CD14-positive monocyte (primary cell): ENCODE data around the gene ZBED4. TPM values are rescaled to one million over a fixed set of nuclear protein-coding genes. Genes with fewer than 3 reads are reported as not detected.

Experiments
- DNase-seq, 3 donors: peaks; one replicate each; pipeline ENCODE4 v3.0.0-alpha.2; 2011 to 2022
- H2AFZ ChIP-seq: 2 replicates; pipeline ENCODE4 v1.6.0; 2012; ENCODE audit warnings: mild to moderate bottlenecking, low read depth, low read length, inconsistent platforms; ENCODE audit not compliant: insufficient read depth, poor library complexity, severe bottlenecking
- H3K27ac ChIP-seq, 2 donors: 1 replicate in 1 of 2; 2 replicates in 1 of 2; pipeline ENCODE4 v1.5.1; 2012 to 2013; ENCODE audit warnings: low read length in 2 of 2, control low read depth in 1 of 2, inconsistent platforms in 1 of 2, low read depth in 1 of 2, mild to moderate bottlenecking in 1 of 2
- H3K27me3 ChIP-seq, 2 donors: one replicate each; pipeline versions ENCODE4 v1.6.0 to v1.6.1; 2011 to 2013; ENCODE audit warnings: low read length in 2 of 2; ENCODE audit not compliant: control insufficient read depth in 2 of 2, insufficient read depth in 2 of 2
- H3K36me3 ChIP-seq, 2 donors: replicated peaks in 1 of 2; 1 replicate in 1 of 2; 2 replicates in 1 of 2; pipeline versions ENCODE4 v1.5.1 to v1.6.1; 2012 to 2013; ENCODE audit warnings: low read length in 2 of 2, control low read depth in 1 of 2, inconsistent platforms in 1 of 2, mild to moderate bottlenecking in 1 of 2; ENCODE audit not compliant: insufficient read depth in 2 of 2, control insufficient read depth in 1 of 2
- H3K4me1 ChIP-seq, 2 donors: 1 replicate in 1 of 2; 2 replicates in 1 of 2; pipeline versions ENCODE4 v1.5.1 to v1.6.1; 2012 to 2013; ENCODE audit warnings: low read length in 2 of 2, control low read depth in 1 of 2, inconsistent platforms in 1 of 2, mild to moderate bottlenecking in 1 of 2, moderate library complexity in 1 of 2; ENCODE audit not compliant: insufficient read depth in 2 of 2, control insufficient read depth in 1 of 2
- H3K4me2 ChIP-seq: replicated peaks from 2 replicates; pipeline ENCODE3; 2012; ENCODE audit warnings: low read length, moderate library complexity, mild to moderate bottlenecking; ENCODE audit not compliant: poor library complexity, severe bottlenecking; ENCODE audit errors: extremely low read depth
- H3K4me3 ChIP-seq, 3 experiments: fragments of 200-600 bp in 1 of 3; sonication (generic) in 1 of 3; replicated peaks in 1 of 3; 1 replicate in 2 of 3; 2 replicates in 1 of 3; pipeline ENCODE4 v1.5.1; 2011 to 2013; ENCODE audit warnings: low read length in 3 of 3, mild to moderate bottlenecking in 3 of 3, control low read depth in 2 of 3, low read depth in 2 of 3, inconsistent platforms in 1 of 3, moderate library complexity in 1 of 3
- H3K79me2 ChIP-seq: 2 replicates; pipeline ENCODE4 v1.6.0; 2012; ENCODE audit warnings: mild to moderate bottlenecking, control low read depth, inconsistent platforms, low read length, moderate library complexity; ENCODE audit not compliant: insufficient read depth
- H3K9ac ChIP-seq: 2 replicates; pipeline ENCODE4 v1.6.0; 2017; ENCODE audit warnings: low read length, mild to moderate bottlenecking; ENCODE audit not compliant: insufficient read depth, poor library complexity, severe bottlenecking
- H3K9me3 ChIP-seq, 2 donors: replicated peaks in 1 of 2; 1 replicate in 1 of 2; 2 replicates in 1 of 2; pipeline versions ENCODE4 v1.5.1 to v1.6.1; 2012 to 2013; ENCODE audit warnings: low read length in 2 of 2, control low read depth in 1 of 2; ENCODE audit not compliant: control insufficient read depth in 1 of 2, insufficient read depth in 1 of 2
- H4K20me1 ChIP-seq: 2 replicates; pipeline ENCODE4 v1.6.0; 2012; ENCODE audit warnings: mild to moderate bottlenecking, low read length, control low read depth, moderate library complexity; ENCODE audit not compliant: insufficient read depth
- H3K27ac Mint-ChIP-seq, 7 donors: one replicate each; pipeline ENCODE4 v1.8.0; 2020; ENCODE audit warnings: mild to moderate bottlenecking in 7 of 7, mixed read lengths in 7 of 7, moderate library complexity in 6 of 7, inconsistent platforms in 2 of 7
- H3K27me3 Mint-ChIP-seq, 3 donors: one replicate each; pipeline ENCODE4 v1.8.0; 2021 to 2022; ENCODE audit warnings: low read depth in 3 of 3, mild to moderate bottlenecking in 3 of 3, mixed read lengths in 3 of 3, moderate library complexity in 3 of 3, inconsistent platforms in 1 of 3
- H3K36me3 Mint-ChIP-seq, 2 donors: one replicate each; pipeline ENCODE4 v1.8.0; 2020; ENCODE audit warnings: mixed read lengths in 2 of 2, inconsistent platforms in 1 of 2, mild to moderate bottlenecking in 1 of 2
- H3K4me1 Mint-ChIP-seq: one replicate; pipeline ENCODE4 v1.8.0; 2020; ENCODE audit warnings: mild to moderate bottlenecking, mixed read lengths
- H3K4me3 Mint-ChIP-seq, 2 donors: one replicate each; pipeline ENCODE4 v1.8.0; 2020; ENCODE audit warnings: mild to moderate bottlenecking in 2 of 2, mixed read lengths in 2 of 2, moderate library complexity in 1 of 2
- H3K9me3 Mint-ChIP-seq, 7 donors: one replicate each; pipeline ENCODE4 v1.8.0; 2020 to 2022; ENCODE audit warnings: mixed read lengths in 7 of 7, mild to moderate bottlenecking in 6 of 7, moderate library complexity in 6 of 7, inconsistent platforms in 2 of 7
- WGBS: methylation state at CpG from one replicate; pipeline ENCODE4 v1.1.5; 2013; ENCODE audit warnings: missing lambda C conversion rate; ENCODE audit not compliant: insufficient coverage; 5-methylcytosine and 5-hydroxymethylcytosine counted together
- intact Hi-C, 2 donors: fragments of 100-400 bp; cut with micrococcal nuclease; formaldehyde crosslinking; loops; one replicate each; pipeline versions ENCODE4 v1.15.0 to v1.15.1; 2023
- polyA plus RNA-seq, 3 donors: library from polyadenylated mRNA; depleted of rRNA in 1 of 3; unstranded in 2 of 3; stranded (reverse) in 1 of 3; fragments of 300-500 nt in 2 of 3; fragments of >200 nt in 1 of 3; fragmentation: Illumina TruSeq in 2 of 3; gene quantifications; 1 replicate in 2 of 3; 2 replicates in 1 of 3; pipeline ENCODE4 v1.2.3, GENCODE V29; 2012 to 2021
- TF ChIP-seq, protein P1 (sequence below): fragments of 200-600 bp; IDR thresholded peaks from one replicate; pipeline ENCODE4 v1.8.0; 2022; ENCODE audit warnings: antibody characterized with exemption, mild to moderate bottlenecking

Gene ZBED4
- polyA plus RNA-seq, 3 donors: 3.8 to 8.2 (median 5.7) TPM

DNA sequence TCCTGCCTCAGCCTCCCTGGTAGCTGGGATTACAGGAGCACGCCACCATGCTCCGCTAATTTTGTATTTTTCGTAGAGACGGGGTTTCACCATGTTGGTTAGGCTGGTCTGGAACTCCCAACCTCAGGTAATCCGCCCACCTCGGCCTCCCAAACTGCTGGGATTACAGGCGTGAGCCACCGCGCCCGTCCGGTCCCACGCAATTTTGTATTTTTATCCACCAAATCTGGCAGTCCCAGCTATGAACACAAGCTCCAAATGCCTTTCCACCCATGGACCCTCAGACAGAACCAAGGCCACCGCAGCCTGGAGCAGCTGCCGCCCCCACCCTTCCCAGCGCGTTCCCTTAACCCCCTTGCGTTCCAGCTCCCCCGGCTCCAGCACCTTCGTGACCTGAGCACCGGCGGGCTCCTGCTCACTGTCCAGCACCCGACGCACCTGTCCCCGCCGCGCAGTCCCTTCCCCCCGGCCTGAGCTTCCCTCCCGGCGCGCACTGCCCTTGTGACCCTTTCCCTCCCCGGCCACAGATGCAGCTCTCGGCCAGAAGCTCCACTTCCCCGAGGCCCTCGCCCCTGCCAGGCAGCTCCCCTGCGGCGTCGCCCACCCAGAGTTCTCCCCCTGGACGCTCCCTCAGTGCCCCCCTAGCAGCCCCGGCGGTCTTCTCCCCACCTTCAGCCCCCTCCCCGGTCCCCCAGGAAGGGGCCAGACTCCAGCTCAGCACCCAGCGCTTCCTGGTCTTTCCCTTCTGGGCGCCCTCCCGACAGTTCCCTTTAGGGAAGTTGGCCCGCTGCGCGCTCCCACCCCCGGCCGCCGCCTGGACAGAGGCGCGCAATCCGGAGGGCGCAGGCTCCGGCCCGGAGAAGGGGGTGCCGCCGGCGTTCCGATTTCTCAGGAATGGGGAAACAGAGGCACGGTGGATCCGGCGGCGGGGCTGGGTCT lies 5.6 kb upstream of the ZBED4 start:
- intact Hi-C loops: loop anchor here (2.0 kb wide), 2 partner anchors 17 to 71 kb away; partner anchors contain the start of genes ALG12 (in 1 of the 2) and CRELD2 (in 1 of the 2)
- Mint-ChIP-seq H3K4me1 (peaks cover 22% of the 10 kb centered on the region), H3K9me3 (no peaks in the 10 kb centered on the region), H3K36me3 (peaks cover 3 to 10% of the 10 kb centered on the region in 2 donors), H3K27me3 (peaks cover 3 to 13% (median 6%) of the 10 kb centered on the region in 3 donors), H3K4me3 (peak overlapping the region; percentile 90 to 92), H3K27ac (peak overlapping the region; percentile 64 to 93 (median 86))
- peaks cover 22 to 35% of the 10 kb centered on the region in 2 donors for H3K4me1 ChIP-seq
- peak overlapping the region; percentile 78 for H3K9ac ChIP-seq
- no peaks in the 10 kb centered on the region for H3K79me2 ChIP-seq
- no peaks in the 10 kb centered on the region for H3K36me3 ChIP-seq
- TF ChIP-seq, protein P1, sequence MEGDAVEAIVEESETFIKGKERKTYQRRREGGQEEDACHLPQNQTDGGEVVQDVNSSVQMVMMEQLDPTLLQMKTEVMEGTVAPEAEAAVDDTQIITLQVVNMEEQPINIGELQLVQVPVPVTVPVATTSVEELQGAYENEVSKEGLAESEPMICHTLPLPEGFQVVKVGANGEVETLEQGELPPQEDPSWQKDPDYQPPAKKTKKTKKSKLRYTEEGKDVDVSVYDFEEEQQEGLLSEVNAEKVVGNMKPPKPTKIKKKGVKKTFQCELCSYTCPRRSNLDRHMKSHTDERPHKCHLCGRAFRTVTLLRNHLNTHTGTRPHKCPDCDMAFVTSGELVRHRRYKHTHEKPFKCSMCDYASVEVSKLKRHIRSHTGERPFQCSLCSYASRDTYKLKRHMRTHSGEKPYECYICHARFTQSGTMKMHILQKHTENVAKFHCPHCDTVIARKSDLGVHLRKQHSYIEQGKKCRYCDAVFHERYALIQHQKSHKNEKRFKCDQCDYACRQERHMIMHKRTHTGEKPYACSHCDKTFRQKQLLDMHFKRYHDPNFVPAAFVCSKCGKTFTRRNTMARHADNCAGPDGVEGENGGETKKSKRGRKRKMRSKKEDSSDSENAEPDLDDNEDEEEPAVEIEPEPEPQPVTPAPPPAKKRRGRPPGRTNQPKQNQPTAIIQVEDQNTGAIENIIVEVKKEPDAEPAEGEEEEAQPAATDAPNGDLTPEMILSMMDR: no peak
- H3K4me3 ChIP-seq: peak overlapping the region; percentile 69 to 82 (median 78)
- peak overlapping the region; percentile 86 for H2AFZ ChIP-seq
- WGBS: 20% methylated on average over 63 of the region's 64 CpGs
- no peaks in the 10 kb centered on the region for H3K9me3 ChIP-seq
- H3K27me3 ChIP-seq: no peaks in the 10 kb centered on the region
- peak overlapping the region; percentile 53 to 83 for H3K27ac ChIP-seq
- H3K4me2 ChIP-seq: peak overlapping the region; percentile 91
- peak; percentile 57 to 65 (median 62) for DNase-seq
- no peaks in the 10 kb centered on the region for H4K20me1 ChIP-seq

DNA sequence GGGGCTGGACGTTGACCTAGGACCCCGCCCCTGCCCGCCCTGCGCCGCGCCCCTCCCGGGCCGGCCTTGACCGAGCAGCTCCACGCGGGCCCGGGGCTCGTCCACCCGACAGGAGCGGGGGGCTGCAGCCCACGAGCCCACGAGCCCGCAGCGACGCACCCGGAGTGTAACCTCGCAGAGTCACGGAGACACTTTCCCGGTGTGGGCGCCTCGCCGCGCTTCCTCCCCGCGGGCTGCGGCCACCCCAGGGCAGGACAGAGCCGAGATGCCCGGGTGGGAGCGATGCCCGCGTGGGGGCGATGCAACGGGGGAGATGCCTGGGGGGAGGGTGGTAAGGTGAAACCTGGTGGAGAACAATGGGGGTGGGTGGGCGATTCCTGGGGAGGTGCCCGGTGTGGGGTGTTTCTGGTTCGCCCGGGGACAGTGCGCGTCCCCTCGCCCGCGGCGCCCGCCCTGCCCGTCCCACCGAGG lies 4.9 kb upstream of the ZBED4 start:
- Mint-ChIP-seq H3K4me1 (peaks cover 22% of the 10 kb centered on the region), H3K27ac (no peak overlapping the region), H3K27me3 (peaks cover 3 to 13% (median 6%) of the 10 kb centered on the region in 3 donors), H3K9me3 (no peaks in the 10 kb centered on the region), H3K4me3 (peak overlapping the region; percentile 69 to 90), H3K36me3 (peaks cover 3 to 10% of the 10 kb centered on the region in 2 donors)
- TF ChIP-seq, protein P1: no peak
- Histone ChIP-seq H3K4me2 (peak overlapping the region; percentile 91), H3K27ac (peak overlapping the region in 1 of 2 donors; percentile 83), H3K4me3 (peak overlapping the region; percentile 69 to 82 (median 78)), H3K9ac (peak overlapping the region; percentile 78), H3K4me1 (peaks cover 22 to 36% of the 10 kb centered on the region in 2 donors), H4K20me1 (no peaks in the 10 kb centered on the region), H3K79me2 (no peaks in the 10 kb centered on the region), H3K27me3 (no peaks in the 10 kb centered on the region), H3K36me3 (no peaks in the 10 kb centered on the region), H3K9me3 (no peaks in the 10 kb centered on the region), H2AFZ (peak overlapping the region; percentile 86)
- intact Hi-C loops: loop anchor here (2.0 kb wide), 2 partner anchors 18 to 70 kb away; partner anchors contain the start of genes ALG12 (in 1 of the 2) and CRELD2 (in 1 of the 2)
- no peak for DNase-seq
- WGBS: 0% methylated on average over 44 of the region's 51 CpGs
